ENCODE data around the gene SETX. TPM values are rescaled to one million over a fixed set of nuclear protein-coding genes. Genes with fewer than 3 reads are reported as not detected.
A peak's percentile ranks its signal among the peaks of the same experiment; 100 is the strongest.

SETX gene
- total and polyA plus RNA-seq, 2 of the 13 experiments (the other 11 are each of a cell fraction or from before 2014, with no cell fraction given), result 13.2 to 39.0 TPM

DNA sequence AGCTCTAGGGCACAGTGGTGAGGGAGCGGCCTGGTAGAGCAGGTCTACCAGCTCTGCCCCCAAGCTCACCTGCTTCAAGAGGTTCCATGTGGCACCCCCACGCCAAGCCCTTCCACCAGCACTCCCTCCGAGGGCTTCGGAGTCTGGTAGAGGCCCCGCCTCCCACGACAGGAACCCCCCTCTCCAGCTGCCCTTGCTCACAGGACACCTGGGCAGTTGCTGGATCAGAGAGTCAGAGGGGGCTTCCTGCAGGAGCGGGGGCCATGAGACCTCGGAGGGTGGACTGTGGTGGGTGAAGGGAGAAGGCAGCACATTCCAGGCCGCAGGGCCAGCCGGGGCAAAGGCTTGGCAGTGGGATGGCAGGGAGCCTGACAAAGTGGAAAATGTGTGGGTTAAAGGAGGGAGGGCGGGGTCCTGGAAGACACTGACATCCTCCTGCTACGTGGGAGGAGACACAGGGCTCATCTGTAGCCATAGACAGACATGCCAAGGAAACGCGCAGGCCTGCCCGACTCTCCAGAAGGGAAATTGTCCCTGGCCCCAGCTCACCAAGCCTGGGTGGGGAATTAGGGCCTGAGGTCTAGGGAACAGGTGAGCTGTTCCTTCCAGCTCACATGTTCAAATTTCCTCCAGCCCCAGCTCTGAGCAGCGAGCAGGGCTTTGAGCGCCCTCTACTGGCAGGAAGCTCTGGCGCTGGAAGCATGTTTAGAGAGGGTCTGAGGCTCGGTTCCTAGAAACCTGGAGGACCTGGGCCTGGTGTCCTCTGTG lies 118.7 kb downstream of the SETX start (continued):
- no peak for TF ChIP-seq ZNF772 (CRISPR knock-in tag; IDR thresholded peaks at IDR 0.05)
- TF ChIP-seq MBD4 (IDR thresholded peaks at IDR 0.05; ENCODE audit: borderline replicate concordance, low read length), result no peak
- TF ChIP-seq CEBPG (CRISPR knock-in tag; IDR thresholded peaks at IDR 0.05), result no peak
- TF ChIP-seq RAD21 (CRISPR knock-in tag; IDR thresholded peaks at IDR 0.05), result peak; percentile 83
- no peak for TF ChIP-seq REL (CRISPR knock-in tag; conservative IDR thresholded peaks at IDR 0.05)
- peak; percentile 67 for TF ChIP-seq SMC3 (IDR thresholded peaks at IDR 0.05; ENCODE audit: low read length)
- no peak for TF ChIP-seq SRY (CRISPR knock-in tag; IDR thresholded peaks at IDR 0.05)
- no peak for TF ChIP-seq ASH2L (IDR thresholded peaks at IDR 0.05; ENCODE audit: insufficient read length, low read depth, low read length)
- TF ChIP-seq ZNF780A (CRISPR knock-in tag; IDR thresholded peaks at IDR 0.05), result no peak
- no peak for TF ChIP-seq CHD2 (IDR thresholded peaks at IDR 0.05; ENCODE audit: low read depth, low read length)
- TF ChIP-seq, protein P1, sequence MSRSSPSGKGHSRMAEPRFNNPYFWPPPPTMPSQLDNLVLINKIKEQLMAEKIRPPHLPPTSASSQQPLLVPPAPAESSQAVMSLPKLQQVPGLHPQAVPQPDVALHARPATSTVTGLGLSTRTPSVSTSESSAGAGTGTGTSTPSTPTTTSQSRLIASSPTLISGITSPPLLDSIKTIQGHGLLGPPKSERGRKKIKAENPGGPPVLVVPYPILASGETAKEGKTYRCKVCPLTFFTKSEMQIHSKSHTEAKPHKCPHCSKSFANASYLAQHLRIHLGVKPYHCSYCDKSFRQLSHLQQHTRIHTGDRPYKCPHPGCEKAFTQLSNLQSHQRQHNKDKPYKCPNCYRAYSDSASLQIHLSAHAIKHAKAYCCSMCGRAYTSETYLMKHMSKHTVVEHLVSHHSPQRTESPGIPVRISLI (CRISPR knock-in tag; IDR thresholded peaks at IDR 0.05; ENCODE audit: borderline replicate concordance), result no peak
- no peak for TF ChIP-seq HMGXB3 (CRISPR knock-in tag; IDR thresholded peaks at IDR 0.05; ENCODE audit: borderline replicate concordance)
- TF ChIP-seq, protein P2, sequence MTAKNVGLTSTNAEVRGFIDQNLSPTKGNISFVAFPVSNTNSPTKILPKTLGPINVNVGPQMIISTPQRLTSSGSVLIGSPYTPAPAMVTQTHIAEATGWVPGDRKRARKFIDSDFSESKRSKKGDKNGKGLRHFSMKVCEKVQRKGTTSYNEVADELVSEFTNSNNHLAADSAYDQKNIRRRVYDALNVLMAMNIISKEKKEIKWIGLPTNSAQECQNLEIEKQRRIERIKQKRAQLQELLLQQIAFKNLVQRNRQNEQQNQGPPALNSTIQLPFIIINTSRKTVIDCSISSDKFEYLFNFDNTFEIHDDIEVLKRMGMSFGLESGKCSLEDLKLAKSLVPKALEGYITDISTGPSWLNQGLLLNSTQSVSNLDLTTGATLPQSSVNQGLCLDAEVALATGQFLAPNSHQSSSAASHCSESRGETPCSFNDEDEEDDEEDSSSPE (CRISPR knock-in tag; IDR thresholded peaks at IDR 0.05), result no peak
- no peak for TF ChIP-seq ZNF766 (CRISPR knock-in tag; IDR thresholded peaks at IDR 0.05; ENCODE audit: borderline replicate concordance)
- TF ChIP-seq MTF1 (CRISPR knock-in tag; IDR thresholded peaks at IDR 0.05), result no peak
- TF ChIP-seq NR2F1 (CRISPR knock-in tag; IDR thresholded peaks at IDR 0.05), result no peak
- TF ChIP-seq, protein P3, sequence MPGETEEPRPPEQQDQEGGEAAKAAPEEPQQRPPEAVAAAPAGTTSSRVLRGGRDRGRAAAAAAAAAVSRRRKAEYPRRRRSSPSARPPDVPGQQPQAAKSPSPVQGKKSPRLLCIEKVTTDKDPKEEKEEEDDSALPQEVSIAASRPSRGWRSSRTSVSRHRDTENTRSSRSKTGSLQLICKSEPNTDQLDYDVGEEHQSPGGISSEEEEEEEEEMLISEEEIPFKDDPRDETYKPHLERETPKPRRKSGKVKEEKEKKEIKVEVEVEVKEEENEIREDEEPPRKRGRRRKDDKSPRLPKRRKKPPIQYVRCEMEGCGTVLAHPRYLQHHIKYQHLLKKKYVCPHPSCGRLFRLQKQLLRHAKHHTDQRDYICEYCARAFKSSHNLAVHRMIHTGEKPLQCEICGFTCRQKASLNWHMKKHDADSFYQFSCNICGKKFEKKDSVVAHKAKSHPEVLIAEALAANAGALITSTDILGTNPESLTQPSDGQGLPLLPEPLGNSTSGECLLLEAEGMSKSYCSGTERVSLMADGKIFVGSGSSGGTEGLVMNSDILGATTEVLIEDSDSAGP (CRISPR knock-in tag; IDR thresholded peaks at IDR 0.05; ENCODE audit: borderline replicate concordance), result peak; percentile 23; the same call in 1 of the 2 replicates
- peak; percentile 79 for TF ChIP-seq STAG1 (CRISPR knock-in tag; IDR thresholded peaks at IDR 0.05)
